Activated CD4-positive, alpha-beta T cell treated with anti-CD3 and anti-CD28 coated beads for 4 hours (primary cell): ENCODE data around the gene DAPK2.

Experiments used
- DNase-seq, 2 donors: peaks; one replicate each; pipeline ENCODE4 v3.0.0-alpha.2; 2020

Gene DAPK2

GRCh38 chr15:63939531-63940130, 106.7 kb downstream of the DAPK2 start:
- no peak for DNase-seq

- DNase-seq: peak; percentile 14 to 38
Measured at GRCh38 chr15:63938486-63939061, 107.7 kb downstream of the DAPK2 start.

- DNase-seq: peak in 1 of 2 donors; percentile 27
Measured at GRCh38 chr15:63933522-63933921, 112.8 kb downstream of the DAPK2 start.

- no peak for DNase-seq
Measured at GRCh38 chr15:63931556-63931955, 114.7 kb downstream of the DAPK2 start.

GRCh38 chr15:63930034-63930433, 116.3 kb downstream of the DAPK2 start:
- DNase-seq: no peak

- DNase-seq: no peak
Measured at GRCh38 chr15:63928185-63928842, 118.0 kb downstream of the DAPK2 start.

- no peak for DNase-seq
Measured at GRCh38 chr15:63923993-63924950, 122.0 kb downstream of the DAPK2 start.

- DNase-seq: no peak
Measured at GRCh38 chr15:63922916-63923315, 123.4 kb downstream of the DAPK2 start.

GRCh38 chr15:63922261-63922904, 123.9 kb downstream of the DAPK2 start:
- DNase-seq: no peak

- DNase-seq: no peak
Measured at GRCh38 chr15:63920504-63921175, 125.6 kb downstream of the DAPK2 start.

- no peak for DNase-seq
Measured at GRCh38 chr15:63918901-63919348, 127.4 kb downstream of the DAPK2 start.

- DNase-seq: no peak
Measured at GRCh38 chr15:63918317-63918672, 128.0 kb downstream of the DAPK2 start.

GRCh38 chr15:63917588-63918316, 128.5 kb downstream of the DAPK2 start:
- DNase-seq: no peak

- no peak for DNase-seq
Measured at GRCh38 chr15:63915873-63916771, 130.2 kb downstream of the DAPK2 start.

GRCh38 chr15:63915209-63915872, 130.9 kb downstream of the DAPK2 start:
- DNase-seq: no peak

GRCh38 chr15:63913786-63914315, 132.4 kb downstream of the DAPK2 start:
- no peak for DNase-seq

GRCh38 chr15:63913336-63913735, 132.9 kb downstream of the DAPK2 start:
- DNase-seq: no peak

GRCh38 chr15:63912061-63912615, 134.1 kb downstream of the DAPK2 start:
- no peak for DNase-seq

- DNase-seq: no peak
Measured at GRCh38 chr15:63911160-63911559, 135.1 kb downstream of the DAPK2 start.
